ENCODE results near the gene CFAP97.

DNA sequence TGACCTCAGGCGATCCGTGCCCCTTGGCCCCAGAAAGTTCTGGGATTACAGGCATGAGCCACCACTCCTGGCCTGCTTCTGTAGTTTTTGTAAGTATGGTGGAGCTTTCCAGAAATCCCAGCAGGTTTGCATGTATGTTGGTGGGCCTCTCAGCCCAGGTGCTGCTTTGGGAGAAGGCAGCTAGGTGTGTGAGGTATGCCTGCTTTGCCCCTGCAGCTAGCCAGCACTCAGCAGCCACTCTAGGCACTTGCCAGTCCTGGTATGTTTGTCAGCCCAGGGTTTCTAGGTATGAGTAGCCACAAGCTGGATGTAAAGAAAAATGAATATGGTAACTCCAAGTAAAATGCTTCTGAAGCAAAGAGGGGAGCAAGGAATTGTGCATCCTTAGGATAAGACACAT lies 14.5 kb upstream of the CFAP97 start:
- TF ChIP-seq, protein P1, sequence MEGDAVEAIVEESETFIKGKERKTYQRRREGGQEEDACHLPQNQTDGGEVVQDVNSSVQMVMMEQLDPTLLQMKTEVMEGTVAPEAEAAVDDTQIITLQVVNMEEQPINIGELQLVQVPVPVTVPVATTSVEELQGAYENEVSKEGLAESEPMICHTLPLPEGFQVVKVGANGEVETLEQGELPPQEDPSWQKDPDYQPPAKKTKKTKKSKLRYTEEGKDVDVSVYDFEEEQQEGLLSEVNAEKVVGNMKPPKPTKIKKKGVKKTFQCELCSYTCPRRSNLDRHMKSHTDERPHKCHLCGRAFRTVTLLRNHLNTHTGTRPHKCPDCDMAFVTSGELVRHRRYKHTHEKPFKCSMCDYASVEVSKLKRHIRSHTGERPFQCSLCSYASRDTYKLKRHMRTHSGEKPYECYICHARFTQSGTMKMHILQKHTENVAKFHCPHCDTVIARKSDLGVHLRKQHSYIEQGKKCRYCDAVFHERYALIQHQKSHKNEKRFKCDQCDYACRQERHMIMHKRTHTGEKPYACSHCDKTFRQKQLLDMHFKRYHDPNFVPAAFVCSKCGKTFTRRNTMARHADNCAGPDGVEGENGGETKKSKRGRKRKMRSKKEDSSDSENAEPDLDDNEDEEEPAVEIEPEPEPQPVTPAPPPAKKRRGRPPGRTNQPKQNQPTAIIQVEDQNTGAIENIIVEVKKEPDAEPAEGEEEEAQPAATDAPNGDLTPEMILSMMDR (conservative IDR thresholded peaks at IDR 0.05; ENCODE audit: low read depth, low read length) = no peak
- TF ChIP-seq EZH2 (IDR thresholded peaks at IDR 0.05; ENCODE audit: low read length, unreplicated experiment) = no peak

Data from PC-3 (cell line).